GM10248 (cell line): ENCODE measurements around the gene VIPR2.

ENCODE experiments used
- CTCF ChIA-PET: fragments of 300-600 bp; sonication (Branson Sonifier 250); formaldehyde crosslinking; extraction: SDS; loops from one replicate; lab custom pipeline; 2021; ENCODE audit warnings: antibody characterized with exemption; lab: Yijun Ruan, JAX
- POLR2A ChIA-PET: fragments of 350-650 bp; sonication (Branson Sonifier 250); formaldehyde crosslinking; extraction: SDS; loops from one replicate; lab custom pipeline; 2020; ENCODE audit warnings: antibody characterized with exemption; lab: Yijun Ruan, JAX
- DNase-seq: peaks from one replicate; pipeline ENCODE4 v3.0.0; 2012; ENCODE audit errors: extremely low spot score
- TF ChIP-seq, protein P1 (sequence below): IDR thresholded peaks from 2 replicates; pipeline ENCODE4 v1.5.1; 2012; ENCODE audit warnings: mild to moderate bottlenecking, low read depth; ENCODE audit errors: extremely low read depth, missing control alignments, control extremely low read depth

Gene VIPR2

DNA sequence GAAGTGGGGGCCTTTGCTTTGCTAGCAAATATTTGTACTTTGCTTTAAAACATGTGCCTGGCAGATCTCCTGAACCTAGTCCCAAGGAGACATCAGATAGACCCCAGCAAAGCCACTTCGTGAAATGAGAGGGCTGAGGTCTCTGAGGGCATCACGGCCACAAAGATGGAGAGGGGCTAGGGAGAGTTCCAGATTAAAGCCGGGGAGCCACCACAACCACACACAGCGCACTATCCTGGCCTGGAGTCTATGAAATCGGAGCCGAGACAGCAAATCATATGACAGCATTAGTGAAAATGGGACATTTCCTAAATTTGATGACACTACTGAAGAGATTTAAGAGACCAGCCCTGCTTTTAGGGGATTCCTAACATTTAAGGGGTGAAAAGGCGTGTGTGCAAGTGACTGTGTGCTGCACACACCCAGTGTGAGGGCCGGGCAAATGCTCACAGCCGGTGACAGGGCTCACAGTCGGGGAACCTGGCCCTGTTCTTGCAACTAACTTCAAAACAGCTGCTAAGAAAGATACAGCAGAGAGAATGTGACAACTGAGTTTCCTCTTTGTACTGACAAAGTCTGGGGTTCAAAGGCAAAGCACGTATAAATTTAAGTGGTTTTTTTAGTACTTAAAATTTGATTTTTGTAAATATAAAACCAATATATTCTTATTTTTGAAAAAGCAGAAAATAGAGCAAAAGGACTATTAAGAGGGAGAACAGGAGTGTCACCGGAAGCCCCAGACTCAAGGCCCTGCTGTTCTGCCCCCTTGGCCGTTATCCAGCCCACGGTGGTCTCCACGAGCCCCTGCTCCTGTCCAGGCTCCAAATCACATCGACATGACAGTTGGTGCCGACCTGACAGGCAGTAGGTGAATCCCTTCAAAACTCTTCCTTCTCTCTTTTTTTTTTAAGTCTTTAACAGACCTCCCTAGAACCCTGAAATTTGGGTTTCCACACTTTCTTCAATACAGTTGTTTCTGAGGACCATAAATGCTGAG lies 49.5 kb downstream of the VIPR2 start:
- TF ChIP-seq, protein P1, sequence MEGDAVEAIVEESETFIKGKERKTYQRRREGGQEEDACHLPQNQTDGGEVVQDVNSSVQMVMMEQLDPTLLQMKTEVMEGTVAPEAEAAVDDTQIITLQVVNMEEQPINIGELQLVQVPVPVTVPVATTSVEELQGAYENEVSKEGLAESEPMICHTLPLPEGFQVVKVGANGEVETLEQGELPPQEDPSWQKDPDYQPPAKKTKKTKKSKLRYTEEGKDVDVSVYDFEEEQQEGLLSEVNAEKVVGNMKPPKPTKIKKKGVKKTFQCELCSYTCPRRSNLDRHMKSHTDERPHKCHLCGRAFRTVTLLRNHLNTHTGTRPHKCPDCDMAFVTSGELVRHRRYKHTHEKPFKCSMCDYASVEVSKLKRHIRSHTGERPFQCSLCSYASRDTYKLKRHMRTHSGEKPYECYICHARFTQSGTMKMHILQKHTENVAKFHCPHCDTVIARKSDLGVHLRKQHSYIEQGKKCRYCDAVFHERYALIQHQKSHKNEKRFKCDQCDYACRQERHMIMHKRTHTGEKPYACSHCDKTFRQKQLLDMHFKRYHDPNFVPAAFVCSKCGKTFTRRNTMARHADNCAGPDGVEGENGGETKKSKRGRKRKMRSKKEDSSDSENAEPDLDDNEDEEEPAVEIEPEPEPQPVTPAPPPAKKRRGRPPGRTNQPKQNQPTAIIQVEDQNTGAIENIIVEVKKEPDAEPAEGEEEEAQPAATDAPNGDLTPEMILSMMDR: no peak
- ChIA-PET CTCF (no interaction called here), POLR2A (no interaction called here)

DNA sequence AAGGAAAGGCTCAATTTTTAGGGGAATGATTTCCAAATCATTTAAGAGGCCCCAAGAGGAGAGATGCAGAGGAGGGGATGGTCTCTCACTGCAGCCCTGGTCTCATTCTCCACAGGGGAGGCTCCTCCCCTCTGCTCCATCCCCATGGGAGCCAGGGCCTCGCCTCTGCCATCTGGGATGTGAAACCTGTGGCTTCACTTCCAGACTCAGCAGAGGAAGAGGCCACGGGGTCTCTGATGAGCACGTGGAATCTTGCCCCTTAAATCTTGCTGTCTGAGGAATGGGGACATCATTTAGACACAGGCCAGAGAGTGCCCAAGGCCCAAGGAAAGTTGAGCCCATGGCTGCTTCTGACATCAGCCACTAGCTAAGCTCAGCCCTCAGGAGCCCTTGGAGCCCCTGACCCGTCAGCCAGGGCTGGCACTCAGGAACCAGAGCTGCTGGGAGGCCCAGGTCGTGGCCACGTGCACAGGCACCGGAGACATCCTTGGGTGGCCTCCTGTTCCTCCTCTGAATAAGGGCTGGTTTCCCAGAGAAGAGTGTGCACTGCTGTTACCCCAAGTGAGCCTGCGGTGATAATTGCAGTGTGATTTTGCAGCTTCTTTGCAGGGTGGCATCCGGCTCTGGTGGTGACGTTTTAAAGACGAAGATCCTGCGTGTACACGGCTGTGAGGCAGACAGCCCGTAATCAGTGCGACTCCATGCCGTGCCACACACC lies 50.5 kb downstream of the VIPR2 start:
- CTCF ChIA-PET: no interaction called here
- DNase-seq: no peak
- TF ChIP-seq, protein P1: no peak
- POLR2A ChIA-PET: no interaction called here

More for the DNA sequence above, 49.5 kb downstream of the VIPR2 start:
- DNase-seq: no peak

DNA sequence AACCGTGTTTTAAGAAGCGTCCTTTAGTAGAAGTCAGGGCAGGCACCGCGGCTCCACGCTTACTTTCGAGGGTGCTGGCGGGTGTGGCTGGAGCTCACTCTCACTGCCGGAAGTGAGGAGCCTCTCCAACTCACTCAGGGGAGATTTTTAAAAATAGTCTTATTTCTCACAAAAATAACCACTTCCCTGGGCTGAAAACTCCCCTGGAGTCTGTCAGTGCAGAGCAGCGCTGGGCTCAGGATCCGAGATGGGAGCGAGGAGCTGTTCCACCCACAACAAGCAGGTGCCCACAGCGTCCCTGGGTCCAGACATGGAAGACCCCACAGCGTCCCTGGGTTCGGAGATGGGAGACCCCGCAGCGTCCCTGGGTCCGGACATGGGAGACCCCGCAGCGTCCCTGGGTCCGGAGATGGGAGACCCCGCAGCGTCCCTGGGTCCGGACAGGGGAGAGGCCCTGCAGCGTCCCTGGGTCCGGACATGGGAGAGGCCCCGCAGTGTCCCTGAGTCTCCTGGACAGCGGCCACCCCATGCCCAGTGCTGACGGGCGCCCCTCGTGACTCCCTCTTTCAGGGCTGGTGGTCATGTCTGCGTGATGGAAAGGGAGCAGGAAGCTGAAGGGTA lies 51.2 kb downstream of the VIPR2 start:
- no peak for DNase-seq
- CTCF ChIA-PET: no interaction called here
- TF ChIP-seq, protein P1: no peak
- POLR2A ChIA-PET: no interaction called here

DNA sequence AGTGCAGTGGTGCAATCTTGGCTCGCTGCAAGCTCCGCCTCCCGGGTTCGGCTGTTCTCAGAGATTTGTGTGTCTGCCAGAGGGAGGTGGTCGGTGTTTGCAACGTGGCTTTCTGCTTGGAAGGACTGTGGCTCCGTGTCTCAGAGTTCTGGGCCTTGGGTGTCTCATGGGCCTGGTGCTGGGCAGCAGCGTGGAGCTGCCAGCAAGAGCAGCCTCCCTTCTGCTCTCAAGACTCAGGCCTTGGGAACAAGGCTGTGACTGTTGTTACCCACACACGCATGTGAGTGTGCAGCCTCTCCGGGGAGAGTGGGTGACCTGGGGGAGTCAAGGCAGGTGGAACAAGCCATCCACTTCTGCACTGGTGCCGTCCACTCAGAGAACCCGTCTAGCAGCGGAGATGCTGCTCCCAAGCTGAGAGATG lies 52.0 kb downstream of the VIPR2 start:
- CTCF ChIA-PET: no interaction called here
- TF ChIP-seq, protein P1: no peak
- POLR2A ChIA-PET: no interaction called here
- no peak for DNase-seq

DNA sequence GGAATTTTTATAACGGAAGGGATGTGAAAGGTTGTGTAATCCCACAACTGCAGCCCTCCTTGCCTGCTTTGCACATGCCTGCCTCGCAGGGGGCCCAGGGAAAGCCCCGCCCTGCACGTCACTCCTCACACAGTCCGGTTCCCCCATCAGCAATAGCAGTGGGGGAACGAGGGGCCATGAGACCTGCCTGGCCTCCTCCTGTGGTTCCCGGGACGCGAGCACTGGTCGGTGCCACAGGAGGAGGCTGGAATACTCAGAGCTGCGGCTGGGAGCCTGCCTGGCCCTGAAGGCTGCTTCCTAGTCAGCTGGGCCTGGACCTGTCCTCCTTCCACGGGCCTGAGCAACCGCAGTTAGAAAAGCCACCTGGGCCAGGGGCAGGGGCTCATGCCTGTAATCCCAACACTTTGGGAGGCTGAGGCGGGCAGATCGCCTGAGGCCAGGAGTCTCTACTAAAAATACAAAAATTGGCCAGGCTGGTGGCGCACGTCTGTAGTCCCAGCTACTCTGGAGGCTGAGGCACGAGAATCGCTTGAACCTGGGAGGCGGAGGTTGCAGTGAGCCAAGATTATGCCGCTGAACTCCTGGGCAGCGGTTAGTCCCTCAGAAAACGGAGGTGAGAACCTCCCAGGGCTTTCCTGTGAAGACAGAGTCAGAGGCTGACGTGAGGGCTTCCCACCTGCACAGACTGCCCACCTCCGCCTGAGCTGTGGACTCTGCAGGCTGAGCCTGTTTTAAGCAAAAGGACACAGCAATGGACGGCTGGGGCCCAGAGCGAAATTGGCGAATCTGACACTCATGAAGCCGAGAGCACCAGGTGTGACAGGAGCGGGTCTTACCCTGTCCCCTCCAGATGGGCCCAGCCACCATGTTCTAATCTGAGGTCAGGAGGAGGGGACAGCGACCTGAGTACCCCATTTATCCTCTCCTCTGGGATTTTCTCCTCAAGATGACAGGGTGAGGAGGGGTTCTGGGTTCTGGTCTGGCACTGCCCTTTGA lies 52.9 kb downstream of the VIPR2 start:
- no peak for DNase-seq
- ChIA-PET POLR2A (no interaction called here), CTCF (no interaction called here)
- TF ChIP-seq, protein P1: no peak

DNA sequence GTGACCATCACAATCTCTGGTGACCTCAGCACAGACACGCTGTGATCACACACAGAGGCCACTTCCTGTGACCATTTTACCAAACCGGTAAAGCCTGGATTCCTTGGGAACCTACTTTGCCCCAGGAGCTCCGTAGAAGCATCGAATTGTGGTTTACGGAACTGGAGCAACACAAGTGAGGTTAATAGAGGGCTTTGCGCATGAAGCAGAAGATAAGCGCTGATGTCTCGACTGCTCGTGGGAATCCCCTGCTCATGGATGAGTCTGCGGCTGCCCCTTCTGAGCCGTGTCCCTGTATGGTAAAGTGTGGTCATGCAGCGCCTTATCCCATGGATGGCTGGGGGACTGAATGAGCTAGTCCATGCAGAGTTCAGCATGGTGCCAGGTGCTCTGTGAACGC lies 53.6 kb downstream of the VIPR2 start:
- DNase-seq: no peak
- ChIA-PET CTCF (no interaction called here), POLR2A (no interaction called here)
- TF ChIP-seq, protein P1: no peak
